Right hindlimb (tissue), 1 donor: Measurements from ENCODE around the gene GPD1L.
"Not testable (repeated sequence)": the region's sequence is repeated elsewhere in the genome, so short reads cannot be mapped to it uniquely, and the experiment has no call there.

Source experiments
- DNase-seq: peaks from one replicate; pipeline ENCODE4 v3.0.0-alpha.2; 2018

The GPD1L gene

DNA sequence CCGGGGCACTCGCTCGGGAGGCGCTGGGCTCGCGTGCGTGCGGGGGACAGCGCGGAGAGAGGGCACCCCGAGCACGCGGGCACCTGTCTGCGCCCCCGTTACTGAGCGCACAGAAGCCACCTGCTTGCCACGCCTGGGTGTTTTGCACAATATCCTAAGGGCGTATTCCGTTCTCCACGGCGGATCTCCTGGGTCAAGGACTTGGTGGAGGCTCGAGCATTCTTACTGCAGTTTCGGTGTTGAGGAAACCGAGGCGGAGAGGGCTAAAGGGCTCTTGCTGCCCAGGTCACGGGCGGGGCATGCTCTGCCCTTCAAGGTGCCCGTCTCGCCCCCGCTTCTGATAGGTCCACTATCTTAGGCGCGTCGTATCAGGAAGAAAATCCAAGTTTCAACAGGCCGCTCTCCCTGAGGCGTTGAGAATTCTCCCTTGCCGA is 526 bp downstream of the GPD1L start:
- DNase-seq, result peak; percentile 25

DNA sequence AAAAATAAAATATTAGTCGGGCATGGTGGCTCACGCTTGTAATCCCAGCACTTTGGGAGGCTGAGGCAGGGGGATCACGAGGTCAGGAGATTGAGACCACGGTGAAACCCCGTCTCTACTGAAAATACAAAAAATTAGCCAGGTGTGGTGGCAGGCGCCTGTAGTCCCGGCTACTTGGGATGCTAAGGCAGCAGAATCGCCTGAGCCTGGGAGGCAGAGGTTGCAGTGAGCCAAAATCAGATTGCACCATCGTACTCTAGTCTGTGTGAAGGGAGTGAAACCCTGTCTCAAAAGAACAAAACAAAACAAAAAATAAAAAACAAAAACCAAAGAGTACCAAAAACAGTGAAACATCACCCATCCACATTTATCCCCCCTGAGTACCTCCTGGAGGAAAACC is 1.8 kb downstream of the GPD1L start:
- not testable (repeated sequence) for DNase-seq

DNA sequence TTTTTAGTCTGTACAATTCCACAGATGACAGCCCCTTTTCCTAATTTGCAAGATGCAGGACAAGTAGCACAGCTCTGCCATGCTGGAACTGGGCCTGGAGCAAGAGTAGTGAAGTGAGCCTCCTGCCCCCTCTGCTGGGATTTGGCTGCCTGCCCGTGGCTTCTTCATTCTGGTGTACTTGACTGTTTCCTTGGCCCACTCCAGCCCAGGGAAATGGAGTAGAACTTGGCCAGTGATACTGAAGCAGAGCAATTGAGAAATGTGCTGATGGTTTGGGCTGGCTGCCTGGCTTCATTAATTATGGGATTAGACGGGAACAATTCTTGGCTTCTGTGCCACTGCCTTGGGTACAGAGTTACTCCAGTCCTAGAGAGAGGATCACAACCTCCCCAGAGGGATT is 2.8 kb downstream of the GPD1L start:
- peak; percentile 83 for DNase-seq

DNA sequence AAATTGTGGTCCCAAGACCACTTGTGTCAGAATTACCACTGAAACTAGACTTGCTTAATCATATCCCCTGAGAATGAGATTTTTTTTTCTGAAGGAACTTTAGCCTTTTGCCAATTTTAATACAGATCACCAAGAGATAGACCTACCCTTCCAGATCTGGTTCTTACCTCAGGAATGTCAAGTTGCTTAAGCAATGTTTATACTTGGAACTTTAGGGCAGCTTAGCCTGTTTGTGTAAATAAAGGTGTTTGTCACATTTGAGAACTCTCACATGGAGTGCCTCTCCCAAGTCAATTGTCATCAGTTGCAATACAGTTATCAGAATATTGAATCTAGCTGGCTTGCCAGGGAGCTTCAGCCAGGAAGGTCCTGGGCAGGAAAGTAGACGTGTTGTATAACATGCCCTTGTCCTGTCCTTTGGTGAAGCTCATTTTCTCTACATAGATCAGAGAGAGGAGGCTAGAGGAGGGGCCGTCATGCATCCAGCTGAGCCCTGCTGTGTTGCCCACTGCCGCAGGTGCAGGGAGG is 3.9 kb downstream of the GPD1L start:
- DNase-seq, result no peak

DNA sequence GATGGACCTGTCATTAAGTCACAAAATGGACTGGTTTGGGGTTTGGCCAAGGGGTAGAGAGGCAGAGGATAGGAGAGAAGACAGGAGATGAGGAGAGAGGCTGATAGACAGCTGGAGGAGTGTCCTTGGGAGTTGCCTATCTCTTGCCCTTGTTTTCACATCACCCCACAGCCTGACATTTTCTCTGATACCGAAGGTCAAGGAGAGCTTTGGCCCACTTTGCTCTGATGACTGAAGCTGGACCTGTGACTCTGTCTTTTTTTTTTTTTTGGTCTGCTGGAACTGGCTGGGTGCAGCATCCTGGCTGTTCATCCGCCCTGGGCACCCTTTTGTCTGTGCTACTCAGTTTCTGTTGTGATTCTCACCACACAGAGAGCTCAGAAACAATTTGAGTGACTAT is 5.1 kb downstream of the GPD1L start:
- no peak for DNase-seq

DNA sequence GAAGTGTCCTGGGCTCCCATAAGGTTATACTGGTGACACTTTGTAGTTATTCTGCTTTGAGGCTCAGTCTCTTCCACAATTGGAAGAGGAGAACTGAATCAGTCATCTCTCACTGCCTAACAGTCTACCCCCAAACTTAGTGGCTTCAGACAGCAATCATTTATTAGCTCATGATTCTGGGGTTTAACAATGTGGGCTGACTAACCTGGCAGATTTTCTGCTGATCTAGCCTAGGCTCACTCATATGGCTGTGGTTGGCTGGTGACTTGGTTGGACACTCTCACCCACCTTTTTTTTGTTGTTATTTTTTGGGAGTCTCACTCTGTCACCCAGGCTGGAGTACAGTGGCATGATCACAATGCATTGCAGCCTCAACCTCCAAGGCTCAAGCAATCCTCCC is 7.1 kb downstream of the GPD1L start:
- DNase-seq, result no peak

DNA sequence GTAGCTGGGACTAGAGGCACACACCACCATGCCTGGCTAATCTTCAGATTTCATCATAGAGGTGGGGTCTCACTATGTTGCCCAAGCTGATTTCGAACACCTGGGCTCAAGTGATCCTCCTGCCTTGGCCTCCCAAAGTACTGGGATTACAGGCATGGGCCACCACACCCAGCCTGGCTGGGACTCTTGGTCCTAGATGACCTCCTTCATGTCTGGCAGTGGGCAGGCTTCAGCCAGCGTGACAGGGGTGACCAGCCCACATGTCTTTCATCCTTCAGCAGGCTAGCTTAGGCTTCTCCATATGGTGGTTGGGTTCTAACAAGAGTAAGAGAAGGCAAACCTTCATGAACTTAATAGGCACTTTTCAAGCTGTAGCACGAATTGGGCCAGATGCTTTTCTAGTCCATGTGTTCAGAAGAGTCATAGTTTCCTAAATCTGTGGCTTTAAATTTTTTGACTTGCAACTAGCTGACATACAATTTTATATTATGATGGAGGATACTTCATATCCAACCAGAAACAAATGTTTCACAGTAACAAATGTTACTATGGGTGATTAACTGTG is 7.6 kb downstream of the GPD1L start:
- no peak for DNase-seq

DNA sequence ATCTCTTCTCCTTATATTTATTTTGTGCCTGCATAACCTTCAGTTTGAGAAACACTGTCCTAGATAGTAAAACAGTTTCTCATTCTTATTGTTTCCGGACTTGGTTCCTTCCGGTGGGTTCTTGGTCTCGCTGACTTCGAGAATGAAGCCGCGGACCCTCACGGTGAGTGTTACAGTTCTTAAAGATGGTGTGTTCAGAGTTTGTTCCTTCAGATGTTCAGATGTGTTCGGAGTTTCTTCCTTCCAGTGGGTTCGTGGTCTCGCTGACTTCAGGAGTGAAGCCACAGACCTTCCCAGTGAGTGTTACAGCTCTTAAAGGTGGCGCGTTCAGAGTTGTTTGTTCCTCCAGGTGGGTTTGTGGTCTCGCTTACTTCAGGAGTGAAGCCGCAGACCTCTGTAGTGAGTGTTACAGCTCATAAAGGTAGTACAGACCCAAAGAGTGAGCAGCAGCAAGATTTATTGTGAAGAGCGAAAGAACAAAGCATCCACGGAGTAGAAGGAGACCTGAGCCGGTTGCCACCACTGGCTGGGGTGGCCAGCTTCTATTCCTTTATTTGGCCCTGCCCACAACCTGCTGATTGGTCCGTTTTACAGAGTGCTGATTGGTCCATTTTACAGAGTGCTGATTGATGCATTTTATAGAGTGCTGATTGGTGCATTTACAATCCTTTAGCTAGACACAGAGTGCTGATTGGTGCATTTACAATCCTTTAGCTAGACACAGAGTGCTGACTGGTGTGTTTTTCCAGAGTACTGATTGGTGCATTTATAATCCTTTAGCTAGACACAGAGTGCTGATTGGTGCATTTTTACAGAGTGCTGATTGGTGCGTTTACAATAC is 8.3 kb downstream of the GPD1L start:
- DNase-seq, result not testable (repeated sequence)

DNA sequence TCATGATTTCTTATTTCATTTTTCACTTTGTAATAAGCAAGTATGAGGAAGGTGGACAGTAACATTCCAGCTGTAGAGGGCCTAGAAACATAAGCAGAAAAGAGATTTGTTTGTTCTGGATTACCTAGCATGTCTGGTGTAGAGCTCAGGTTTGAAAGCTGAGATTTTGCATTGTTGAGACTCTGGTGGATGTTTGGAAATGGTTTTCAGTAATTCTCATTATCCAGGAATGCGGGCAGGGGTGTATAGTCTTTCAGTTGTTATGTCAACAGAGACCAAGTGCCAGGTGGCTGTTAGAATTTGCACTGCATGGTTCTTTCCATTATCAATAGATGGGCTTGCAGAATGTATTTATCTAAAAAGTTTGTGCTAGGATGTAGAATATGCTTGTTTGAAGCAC is 10.9 kb downstream of the GPD1L start:
- DNase-seq, result no peak

DNA sequence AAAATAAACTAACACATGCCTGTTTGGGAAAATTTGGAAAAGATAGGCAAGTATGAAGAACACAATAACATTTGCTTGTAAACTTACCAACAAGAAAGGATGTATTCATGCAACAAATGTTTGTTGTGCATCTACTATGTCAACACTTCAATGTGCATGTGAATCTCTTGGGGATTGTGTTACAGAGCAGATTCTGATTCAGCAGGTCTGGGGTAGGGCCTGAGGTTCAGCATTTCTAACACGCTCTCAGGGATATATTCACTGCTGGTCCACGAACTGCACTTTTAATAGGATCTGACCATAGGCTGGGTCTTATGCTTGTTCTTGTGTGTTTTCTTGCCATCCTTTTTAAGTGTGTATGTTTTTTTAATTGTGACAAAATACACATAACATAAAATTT is 11.8 kb downstream of the GPD1L start:
- no peak for DNase-seq

DNA sequence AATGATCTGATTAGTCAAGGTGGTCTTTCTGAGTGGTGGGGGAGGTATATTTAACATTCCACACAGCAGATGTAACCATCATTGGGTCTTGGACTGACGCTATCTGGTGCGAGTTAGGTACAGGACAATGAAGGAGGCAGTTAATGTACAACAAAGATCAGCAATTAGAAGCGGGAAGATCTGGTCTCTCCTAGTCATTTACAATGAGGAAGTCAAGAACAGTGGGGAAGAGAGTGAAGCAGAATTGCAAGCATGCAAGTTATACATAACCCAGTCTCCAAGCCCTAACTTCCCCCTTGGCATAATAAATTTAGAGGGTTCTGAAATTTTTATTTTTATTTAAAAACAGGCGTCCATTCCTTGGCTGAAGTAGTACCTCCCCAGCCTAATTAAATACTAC is 14.1 kb downstream of the GPD1L start:
- DNase-seq, result no peak

DNA sequence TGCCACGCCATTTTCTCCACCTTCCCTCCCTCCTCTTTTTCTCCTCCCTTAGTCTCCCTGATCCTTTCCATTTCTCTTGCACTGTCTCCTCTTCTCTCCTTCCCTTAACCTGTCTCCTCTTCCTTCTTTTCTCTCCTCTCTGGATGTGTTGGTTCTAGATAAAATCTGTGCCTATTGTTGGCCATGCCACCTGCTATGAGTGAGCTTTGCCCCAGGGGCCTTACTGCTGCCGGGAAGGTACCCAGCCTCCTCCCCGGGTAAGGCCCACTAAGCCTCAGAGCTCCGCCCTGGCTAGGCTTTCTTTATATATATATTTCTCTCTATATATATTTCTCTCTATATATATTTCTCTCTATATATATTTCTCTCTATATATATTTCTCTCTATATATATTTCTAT is 14.7 kb downstream of the GPD1L start:
- no peak for DNase-seq

DNA sequence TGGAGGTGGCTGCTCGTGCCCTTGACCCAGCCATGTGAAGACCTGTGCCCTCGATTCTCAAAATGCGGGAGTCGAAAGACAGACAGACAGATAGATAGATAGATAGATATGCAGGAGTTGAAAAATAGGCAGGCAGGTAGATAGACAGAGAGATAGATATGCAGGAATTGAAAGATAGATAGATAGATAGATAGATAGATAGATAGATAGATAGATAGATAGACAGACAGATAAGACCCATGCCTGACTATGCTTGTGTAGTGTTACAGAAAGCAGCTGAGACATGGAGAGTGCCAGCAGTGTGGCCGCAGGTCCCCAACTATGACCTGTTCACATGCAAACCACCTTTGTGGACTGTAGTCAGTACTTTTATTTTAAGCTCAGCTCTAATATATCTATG is 17.2 kb downstream of the GPD1L start:
- no peak for DNase-seq

DNA sequence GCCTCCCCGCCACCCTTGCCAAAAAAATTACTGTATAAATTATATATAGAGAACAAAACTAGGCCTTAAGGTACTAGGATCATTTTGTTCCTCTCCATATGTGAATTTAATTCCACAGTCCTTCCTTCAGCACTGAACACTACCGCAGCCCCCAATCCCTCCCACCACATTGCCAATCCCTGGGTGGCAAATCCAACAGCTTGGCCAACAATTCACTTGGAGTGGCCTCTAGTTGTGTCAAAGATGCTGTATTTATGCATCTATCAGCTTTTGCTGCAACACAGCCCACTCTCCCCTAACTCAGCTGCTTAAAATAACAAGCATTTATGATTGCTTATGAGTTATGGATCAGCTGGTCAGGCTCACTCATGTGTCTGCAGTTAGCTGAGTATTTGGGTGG is 18.6 kb downstream of the GPD1L start:
- DNase-seq, result no peak

DNA sequence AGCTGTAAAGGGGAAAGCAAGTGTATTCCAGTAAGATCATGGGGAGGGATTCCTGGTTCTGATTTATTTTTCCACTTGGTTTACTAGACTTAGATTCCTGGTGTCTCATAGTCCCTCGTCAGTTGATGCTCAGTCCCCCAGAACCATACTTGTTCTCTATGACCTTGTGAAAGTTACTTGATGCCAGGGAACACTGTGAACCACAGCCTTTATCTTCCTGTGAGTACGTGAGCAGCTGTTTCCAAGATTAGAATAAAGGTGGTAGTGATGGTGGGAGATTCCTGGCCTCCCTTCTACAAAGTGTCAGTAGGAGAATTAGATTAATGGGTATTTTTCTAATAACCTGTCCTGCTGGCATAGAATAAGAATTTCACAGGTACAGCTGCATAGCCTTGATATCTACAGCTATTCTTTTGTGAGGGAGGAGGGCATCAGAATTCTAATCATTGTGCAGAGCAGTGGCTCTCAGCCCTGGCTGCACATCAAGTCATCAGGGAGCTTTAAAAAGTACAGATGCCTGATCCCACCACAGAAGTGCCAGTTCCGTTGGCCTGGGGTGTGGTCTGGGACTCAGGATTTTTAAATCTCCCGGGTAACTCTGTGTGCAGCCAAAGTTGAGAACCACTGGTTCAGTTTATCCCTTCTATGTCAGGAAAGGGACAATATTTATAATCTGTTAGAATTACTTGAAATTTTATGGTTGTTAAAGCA is 20.0 kb downstream of the GPD1L start:
- no peak for DNase-seq

DNA sequence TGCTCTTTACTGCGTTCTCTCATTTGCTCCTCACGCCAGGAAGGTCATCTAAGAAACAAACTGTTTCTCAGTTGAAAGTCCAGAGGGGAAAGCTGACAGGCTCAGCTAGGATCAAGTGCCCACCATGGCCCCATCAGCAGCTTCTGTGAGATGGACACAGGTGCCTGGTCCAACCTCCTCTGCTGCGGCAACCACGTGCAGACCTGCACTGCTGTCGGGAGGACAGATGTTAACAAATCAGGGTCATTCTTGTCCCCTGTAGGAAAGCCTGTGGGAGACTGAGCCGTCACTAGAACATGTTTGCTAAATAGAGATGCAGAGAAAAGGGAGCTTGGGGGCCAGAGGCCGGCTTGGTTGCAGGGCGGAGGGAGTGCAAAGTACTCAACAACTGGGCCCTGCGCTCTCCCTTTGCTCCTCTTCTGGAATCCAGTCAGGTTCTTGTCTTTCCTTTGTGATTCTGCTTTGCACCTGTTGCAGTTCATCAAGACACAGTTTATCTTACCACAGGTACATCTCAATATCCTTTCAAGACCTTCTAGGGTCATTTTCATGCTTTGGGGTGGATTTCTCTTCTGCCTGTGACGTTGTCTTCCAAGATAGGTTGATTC is 20.9 kb downstream of the GPD1L start:
- no peak for DNase-seq

DNA sequence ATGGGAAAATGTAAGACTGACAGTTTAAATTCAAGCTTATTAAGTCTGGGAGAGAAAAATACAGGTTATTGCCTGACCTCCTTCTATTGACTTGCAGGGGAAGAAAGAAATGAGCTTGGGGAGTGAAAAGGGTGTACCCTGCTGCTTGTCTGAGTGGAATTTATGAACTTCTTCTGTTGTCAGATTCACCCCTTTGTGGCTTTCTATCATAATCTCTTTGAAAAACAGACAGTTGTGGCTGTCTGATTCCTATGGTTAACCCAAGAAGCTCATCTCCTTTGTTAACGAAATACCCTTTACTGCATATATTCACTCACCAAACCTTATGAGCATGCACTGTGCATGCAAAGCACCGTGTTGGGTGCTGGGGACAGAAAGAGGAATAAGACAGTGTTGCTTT is 22.5 kb downstream of the GPD1L start:
- no peak for DNase-seq

DNA sequence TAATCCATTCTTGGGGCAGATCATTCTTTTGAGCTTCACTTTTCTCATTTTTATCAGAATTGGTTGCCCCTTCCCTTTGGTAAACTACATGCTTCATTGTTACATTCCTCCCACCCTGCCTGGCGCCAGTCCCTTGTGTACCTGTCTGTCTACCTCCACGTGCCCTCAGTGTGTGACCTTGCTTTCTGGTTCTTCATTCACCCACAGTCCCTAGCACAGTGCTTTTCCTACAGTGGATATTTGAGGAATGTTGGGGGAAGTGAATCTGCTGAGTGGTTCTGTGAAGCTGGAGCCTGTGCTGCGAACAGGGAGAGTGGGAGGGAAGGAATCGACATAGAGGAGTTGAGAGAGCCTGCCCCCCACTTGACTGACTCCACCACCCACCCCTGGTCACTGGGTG is 23.4 kb downstream of the GPD1L start:
- DNase-seq, result no peak

DNA sequence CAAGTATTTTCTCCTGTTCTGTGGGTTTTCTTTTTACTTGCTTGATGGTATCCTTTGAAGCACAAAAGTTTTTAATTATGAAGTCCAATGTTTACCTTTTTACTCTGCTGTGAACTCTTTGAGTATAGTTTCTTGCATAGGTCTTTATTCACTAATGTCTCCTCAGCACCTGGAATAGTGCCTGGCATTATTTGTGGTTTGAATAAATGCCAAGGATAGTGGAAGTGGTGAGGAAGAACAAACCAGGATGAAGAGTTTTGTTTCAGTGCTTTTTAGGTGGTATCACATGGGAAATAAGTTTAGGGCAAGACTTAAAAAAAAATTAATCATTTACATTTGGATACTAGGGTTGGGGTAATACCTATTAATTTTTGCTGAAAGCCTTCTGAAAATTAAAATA is 25.7 kb downstream of the GPD1L start:
- DNase-seq, result no peak

DNA sequence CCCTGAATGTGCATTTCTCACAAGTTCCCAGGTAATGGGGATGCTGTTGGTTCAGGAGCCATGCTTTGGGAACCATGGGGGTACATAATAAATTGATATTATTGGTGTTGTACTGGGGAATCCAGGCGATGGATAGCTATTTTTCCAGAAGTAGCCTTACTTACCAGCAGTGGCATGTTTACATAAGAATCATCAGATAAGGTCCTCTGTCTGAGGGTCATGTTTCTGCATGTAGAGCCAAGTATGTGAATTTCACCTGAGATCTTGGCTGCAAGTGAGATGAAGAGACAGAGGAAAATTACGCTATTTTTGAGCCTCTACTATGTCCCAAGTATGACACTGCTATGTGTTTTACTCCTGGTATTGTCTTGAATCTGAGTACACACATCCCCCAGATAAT is 26.3 kb downstream of the GPD1L start:
- no peak for DNase-seq

DNA sequence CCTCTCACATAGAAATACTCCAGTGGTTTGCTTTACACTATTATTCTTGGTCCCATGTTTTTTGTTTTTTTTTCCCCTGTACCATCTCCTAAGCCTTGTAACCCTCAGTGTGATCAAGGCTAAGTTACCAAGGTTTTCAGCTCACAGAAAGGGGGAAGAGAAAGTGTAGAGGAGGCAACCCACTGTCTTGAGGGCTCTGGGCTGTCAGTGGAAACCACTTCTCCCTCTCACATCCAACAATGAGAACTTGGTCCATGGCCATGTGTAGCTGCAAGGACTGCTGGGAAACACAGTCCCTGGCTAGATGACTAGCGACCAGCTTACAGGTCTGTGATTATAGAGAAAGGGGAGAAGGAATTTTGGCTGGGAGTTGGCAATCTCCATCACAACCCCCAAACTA is 30.3 kb downstream of the GPD1L start:
- DNase-seq, result no peak

DNA sequence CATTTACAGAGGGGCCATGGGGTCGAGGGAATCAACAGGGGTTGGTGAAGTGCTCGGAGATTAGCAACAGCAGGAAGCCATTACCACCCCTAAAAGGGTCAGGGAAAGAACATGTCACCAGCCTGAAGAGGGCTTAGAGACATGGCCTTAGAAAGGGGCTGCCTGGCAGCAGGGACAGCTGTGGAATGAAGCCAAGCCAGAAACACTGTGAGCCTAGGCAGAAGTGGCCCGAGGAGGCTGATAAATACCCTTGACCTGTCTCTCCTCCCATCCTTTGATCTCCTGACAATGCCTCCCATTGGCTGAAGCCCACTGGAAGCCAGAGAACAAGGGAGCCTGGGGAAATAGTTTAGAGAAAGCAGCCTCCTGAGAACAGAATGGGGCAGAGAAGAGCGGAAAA is 31.4 kb downstream of the GPD1L start:
- no peak for DNase-seq

DNA sequence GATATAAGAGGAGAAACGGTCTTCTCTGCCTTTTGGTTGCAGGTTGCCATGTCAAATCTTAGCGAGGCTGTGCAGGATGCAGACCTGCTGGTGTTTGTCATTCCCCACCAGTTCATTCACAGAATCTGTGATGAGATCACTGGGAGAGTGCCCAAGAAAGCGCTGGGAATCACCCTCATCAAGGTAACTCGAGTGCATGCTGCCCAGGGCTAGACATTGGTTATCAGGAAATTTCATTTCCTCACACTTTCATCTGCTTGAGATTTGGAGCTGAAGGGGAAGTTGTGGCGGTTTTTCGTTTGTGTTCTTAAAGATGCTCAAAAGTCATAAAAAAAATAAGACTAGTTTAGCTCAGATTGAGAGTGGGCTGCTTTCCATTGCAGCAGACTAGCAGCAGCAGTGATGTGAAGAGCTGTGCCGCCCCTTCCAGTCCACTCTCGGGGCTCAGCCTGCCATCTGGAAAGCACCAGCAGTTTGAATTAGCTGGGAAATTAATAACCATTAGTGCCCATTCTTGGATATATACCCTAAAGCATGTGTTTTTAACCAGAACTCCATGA is 32.2 kb downstream of the GPD1L start:
- DNase-seq, result no peak
